Esophagus squamous epithelium (tissue), 5 donors: ENCODE data around the gene PLEKHM3. TPM values are rescaled to one million over a fixed set of nuclear protein-coding genes. Genes with fewer than 3 reads are reported as not detected.

Source experiments
- DNase-seq: peaks from one replicate; lab custom pipeline; 2025; lab: John Stamatoyannopoulos, UW
- H3K27ac ChIP-seq, 4 donors: fragments of 200-600 bp; sonication (generic); one replicate each; pipeline ENCODE4 v1.5.1; 2016 to 2019; ENCODE audit warnings: mild to moderate bottlenecking in 1 of 4
- H3K27me3 ChIP-seq, 4 donors: fragments of 200-600 bp; sonication (generic); 1 replicate in 3 of 4; 2 replicates in 1 of 4; pipeline versions ENCODE4 v1.5.1 to v1.6.0; 2017 to 2021; ENCODE audit warnings: antibody characterized with exemption in 1 of 4
- H3K36me3 ChIP-seq, 3 donors: fragments of 200-600 bp; sonication (generic); one replicate each; pipeline ENCODE4 v1.5.1; 2016 to 2019
- H3K4me1 ChIP-seq, 3 donors: fragments of 200-600 bp; sonication (generic); one replicate each; pipeline ENCODE4 v1.5.1; 2017 to 2019
- H3K4me3 ChIP-seq, 4 donors: fragments of 200-600 bp; sonication (generic); 1 replicate in 3 of 4; 2 replicates in 1 of 4; pipeline ENCODE4 v1.5.1; 2016 to 2019; ENCODE audit warnings: mild to moderate bottlenecking in 2 of 4, moderate library complexity in 1 of 4
- H3K9me3 ChIP-seq, 3 donors: fragments of 200-600 bp; sonication (generic); one replicate each; pipeline ENCODE4 v1.5.1; 2016 to 2019
- CTCF ChIP-seq, 6 experiments: fragments of 450-650 bp in 4 of 6; fragments of 200-600 bp in 2 of 6; sonication (generic) in 2 of 6; IDR thresholded peaks; one replicate each; pipeline ENCODE4 v1.5.1; 2016 to 2019; ENCODE audit warnings: antibody characterized with exemption in 6 of 6, mild to moderate bottlenecking in 4 of 6, moderate library complexity in 4 of 6
- POLR2A ChIP-seq, 4 donors: fragments of 450-650 bp; IDR thresholded peaks; one replicate each; pipeline ENCODE4 v1.6.1; 2017; ENCODE audit warnings: antibody characterized with exemption in 4 of 4, mild to moderate bottlenecking in 4 of 4, moderate library complexity in 3 of 4
- WGBS, 2 donors: methylation state at CpG; one replicate each; pipeline ENCODE4 v1.1.5; 2018; 5-methylcytosine and 5-hydroxymethylcytosine counted together
- intact Hi-C: fragments of 100-400 bp; cut with DNase I; formaldehyde crosslinking; loops from one replicate; pipeline ENCODE4 v1.15.0; 2022
- total RNA-seq, 4 donors: library from RNA; depleted of rRNA; stranded (reverse); fragments of >200 nt; gene quantifications; one replicate each; pipeline ENCODE4 v1.1.0, GENCODE V29; 2016
- donor health status: DM: yes; HTN: yes; CAD: no.

PLEKHM3 gene
- total RNA-seq, 4 donors from 2014 or later, result 3.7 to 19.3 (median 6.7) TPM

- no peaks in the 10 kb centered on the region for H3K9me3 ChIP-seq
- 31 to 35% methylated on average over 3 to 4 of the region's 6 CpGs for WGBS, 2 donors
- intact Hi-C loops, result no loop called here
- no peaks in the 10 kb centered on the region for H3K36me3 ChIP-seq
- H3K27me3 ChIP-seq, result no peaks in the 10 kb centered on the region
- no peak overlapping the region for H3K4me3 ChIP-seq
- no peak for DNase-seq
- H3K4me1 ChIP-seq, result peaks cover 5 to 30% (median 18%) of the 10 kb centered on the region in 3 donors
- peak overlapping the region; percentile 17 to 78 (median 42) for H3K27ac ChIP-seq
- no peak for TF ChIP-seq POLR2A (IDR thresholded peaks at IDR 0.05)
- TF ChIP-seq CTCF (IDR thresholded peaks at IDR 0.05), result peak in 1 of 6 experiments; percentile 21
Measured at GRCh38 chr2:207791579-207792243, 233.6 kb downstream of the PLEKHM3 start.

DNA sequence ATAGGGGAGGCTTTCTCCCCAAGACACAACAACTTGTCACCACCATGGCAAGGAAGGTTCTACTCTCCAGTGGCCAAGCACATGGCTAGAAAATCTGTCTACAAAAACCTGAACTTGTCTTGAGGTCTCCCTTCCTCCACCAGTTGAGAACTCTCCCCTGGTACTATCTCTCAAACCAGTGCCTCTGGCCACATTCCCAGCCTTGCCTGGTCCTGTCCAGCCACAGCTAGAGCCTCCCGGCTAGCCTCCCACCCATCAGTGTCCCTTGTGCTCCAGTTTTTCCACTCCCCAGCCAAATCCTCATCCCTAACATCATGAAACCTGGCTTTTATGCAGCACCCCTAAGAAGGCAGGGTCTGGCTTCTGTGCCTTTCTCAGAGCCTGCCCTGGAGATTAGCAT, 234.4 kb downstream of the PLEKHM3 start:
- no peak for TF ChIP-seq POLR2A (IDR thresholded peaks at IDR 0.05)
- TF ChIP-seq CTCF (IDR thresholded peaks at IDR 0.05), result no peak
- intact Hi-C loops, result no loop called here
- H3K4me1 ChIP-seq, result peaks cover 5 to 25% (median 14%) of the 10 kb centered on the region in 3 donors
- no peak overlapping the region for H3K4me3 ChIP-seq
- H3K27ac ChIP-seq, result no peak overlapping the region
- H3K9me3 ChIP-seq, result no peaks in the 10 kb centered on the region
- 25 to 55% methylated on average over 1 of the region's 1 CpG for WGBS, 2 donors
- DNase-seq, result no peak
- no peaks in the 10 kb centered on the region for H3K36me3 ChIP-seq
- no peaks in the 10 kb centered on the region for H3K27me3 ChIP-seq

GRCh38 chr2:207787800-207788199, 237.5 kb downstream of the PLEKHM3 start:
- no peaks in the 10 kb centered on the region for H3K9me3 ChIP-seq
- H3K4me1 ChIP-seq, result peaks cover 5 to 26% (median 14%) of the 10 kb centered on the region in 3 donors
- intact Hi-C loops, result no loop called here
- WGBS, 2 donors, result 45 to 64% methylated on average over 4 of the region's 4 CpGs
- H3K27ac ChIP-seq, result no peak overlapping the region
- H3K36me3 ChIP-seq, result no peaks in the 10 kb centered on the region
- DNase-seq, result no peak
- no peaks in the 10 kb centered on the region for H3K27me3 ChIP-seq
- TF ChIP-seq CTCF (IDR thresholded peaks at IDR 0.05), result no peak
- no peak overlapping the region for H3K4me3 ChIP-seq

- Histone ChIP-seq H3K27me3 (no peaks in the 10 kb centered on the region), H3K36me3 (no peaks in the 10 kb centered on the region), H3K9me3 (no peaks in the 10 kb centered on the region), H3K4me3 (no peak overlapping the region), H3K4me1 (peaks cover 4 to 23% (median 13%) of the 10 kb centered on the region in 3 donors), H3K27ac (no peak overlapping the region)
- 75 to 78% methylated on average over 3 of the region's 3 CpGs for WGBS, 2 donors
- DNase-seq, result no peak
- TF ChIP-seq POLR2A (IDR thresholded peaks at IDR 0.05), result no peak
- TF ChIP-seq CTCF (IDR thresholded peaks at IDR 0.05), result no peak
- intact Hi-C loops, result no loop called here
Measured at GRCh38 chr2:207787017-207787416, 238.3 kb downstream of the PLEKHM3 start.

DNA sequence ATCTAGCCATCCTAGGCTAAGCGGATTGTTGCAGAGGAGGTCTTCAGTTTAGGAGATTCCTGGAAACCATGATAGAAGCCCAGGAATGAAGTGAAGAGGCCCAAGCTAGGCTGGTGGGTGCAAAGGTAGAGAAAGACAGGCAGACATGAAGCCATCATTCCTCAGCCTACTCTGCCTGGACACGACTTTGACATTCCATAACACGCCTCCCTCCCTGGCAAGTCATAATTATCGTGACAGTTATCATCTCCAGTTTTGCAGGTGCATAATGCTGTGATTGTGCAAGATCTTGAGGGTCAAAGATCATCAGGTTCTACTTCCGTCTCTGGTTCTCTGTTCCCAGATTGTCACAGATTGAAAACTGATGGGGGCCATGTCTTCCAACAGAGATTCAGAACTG, 240.4 kb downstream of the PLEKHM3 start:
- H3K9me3 ChIP-seq, result no peaks in the 10 kb centered on the region
- TF ChIP-seq POLR2A (IDR thresholded peaks at IDR 0.05) (no peak), CTCF (IDR thresholded peaks at IDR 0.05) (no peak)
- 58 to 70% methylated on average over 5 of the region's 5 CpGs for WGBS, 2 donors
- peaks cover 0 to 10% (median 5%) of the 10 kb centered on the region in 3 donors for H3K4me1 ChIP-seq
- no peak overlapping the region for H3K27ac ChIP-seq
- no peaks in the 10 kb centered on the region for H3K27me3 ChIP-seq
- no peak for DNase-seq
- H3K4me3 ChIP-seq, result no peak overlapping the region
- H3K36me3 ChIP-seq, result no peaks in the 10 kb centered on the region
- intact Hi-C loops, result no loop called here
